Measurements from ENCODE around the gene KCNA1.

DNA sequence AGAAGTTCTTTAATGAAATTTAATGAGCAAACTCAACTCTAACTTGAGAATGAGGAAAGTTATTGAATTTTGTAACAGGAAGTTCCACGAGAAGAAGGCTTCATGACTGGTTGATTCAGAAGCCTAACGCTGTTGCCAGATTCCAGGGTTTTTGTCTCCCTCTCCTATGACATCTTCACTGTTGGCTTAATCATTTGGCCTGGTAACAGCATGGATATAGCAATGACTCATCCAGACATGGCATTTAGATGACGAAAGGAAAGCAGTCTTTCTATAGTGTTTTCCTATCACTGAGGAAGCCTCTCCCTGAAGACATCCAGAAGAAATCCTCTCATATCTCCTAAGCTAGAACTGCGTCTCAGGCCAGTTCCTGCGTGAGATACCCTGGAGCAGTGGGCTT is 9.4 kb upstream of the KCNA1 start:
- TF ChIP-seq CTCF (IDR thresholded peaks at IDR 0.05; ENCODE audit: insufficient read depth, low read length) (no peak), POLR2AphosphoS5 (IDR thresholded peaks at IDR 0.05; ENCODE audit: low read depth) (no peak)

All from HL-60 (cell line).